WERI-Rb-1 (cell line): ENCODE data around the gene BICC1.

ENCODE experiments used
- DNase-seq: peaks from one replicate; pipeline ENCODE4 v3.0.0-alpha.2; 2020
- H3K27ac ChIP-seq: fragments of 250-450 bp; sonication (Bioruptor Pico); 2 replicates; pipeline ENCODE4 v1.5.1; 2020; ENCODE audit warnings: mild to moderate bottlenecking, moderate library complexity
- H3K27me3 ChIP-seq: fragments of 250-450 bp; sonication (Bioruptor Pico); 2 replicates; pipeline ENCODE4 v1.5.1; 2021; ENCODE audit warnings: mild to moderate bottlenecking, low read depth, moderate library complexity; ENCODE audit not compliant: insufficient read depth, severe bottlenecking
- H3K36me3 ChIP-seq: fragments of 250-450 bp; sonication (Bioruptor Pico); 2 replicates; pipeline ENCODE4 v1.5.1; 2020; ENCODE audit warnings: mild to moderate bottlenecking, moderate library complexity
- H3K4me3 ChIP-seq: 2 replicates; pipeline ENCODE4 v1.5.1; 2011; ENCODE audit warnings: low read depth, mild to moderate bottlenecking, control low read depth, low read length
- H3K9me3 ChIP-seq: fragments of 250-450 bp; sonication (Bioruptor Pico); 2 replicates; pipeline ENCODE4 v1.5.1; 2021; ENCODE audit warnings: mild to moderate bottlenecking, moderate library complexity; ENCODE audit not compliant: severe bottlenecking
- CTCF ChIP-seq: IDR thresholded peaks from 2 replicates; pipeline ENCODE4 v1.5.1; 2011; ENCODE audit warnings: low read depth, mild to moderate bottlenecking, control low read depth, inconsistent platforms, low read length

BICC1 gene

GRCh38 chr10:58758321-58758720 is 245.6 kb downstream of the BICC1 start:
- Histone ChIP-seq H3K27me3 (no peaks in the 10 kb centered on the region), H3K27ac (no peak overlapping the region), H3K9me3 (no peaks in the 10 kb centered on the region), H3K4me3 (no peak overlapping the region), H3K36me3 (no peaks in the 10 kb centered on the region)
- DNase-seq: no peak
- TF ChIP-seq CTCF: no peak

DNA sequence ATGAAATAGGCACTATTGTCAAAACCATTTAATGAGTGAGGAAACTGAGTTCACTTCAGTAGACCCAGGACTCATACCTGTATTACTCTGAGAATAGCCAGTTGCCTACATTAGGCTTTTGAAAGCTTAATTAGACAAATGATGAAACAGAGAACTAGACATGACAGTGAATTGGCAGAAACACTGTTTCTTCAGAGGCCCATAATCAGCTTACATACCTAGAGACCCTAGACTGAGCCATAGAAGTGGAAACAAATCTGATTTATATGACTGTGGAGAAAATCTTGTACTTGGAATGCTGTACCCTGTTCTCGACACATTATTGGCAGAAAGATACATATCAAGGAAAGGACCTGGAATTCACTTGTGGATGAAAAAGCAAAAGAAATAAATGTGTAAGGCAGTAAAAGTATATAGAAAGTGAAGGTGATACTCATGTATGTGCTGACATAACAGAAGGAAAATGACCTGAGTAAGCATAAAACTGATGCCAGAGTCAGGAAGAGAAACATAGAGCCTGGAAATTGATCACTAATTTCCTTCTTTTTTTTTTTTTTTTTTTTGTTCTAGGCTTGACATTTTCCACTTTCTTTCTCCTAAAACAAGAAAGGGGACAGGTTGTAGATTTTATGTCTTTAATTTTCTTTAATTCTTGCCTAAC is 251.5 kb downstream of the BICC1 start:
- Histone ChIP-seq H3K27ac (no peak overlapping the region), H3K9me3 (peaks cover 5% of the 10 kb centered on the region), H3K4me3 (no peak overlapping the region), H3K27me3 (no peaks in the 10 kb centered on the region), H3K36me3 (no peaks in the 10 kb centered on the region)
- no peak for TF ChIP-seq CTCF
- DNase-seq: no peak

- H3K4me3 ChIP-seq: no peak overlapping the region
- TF ChIP-seq CTCF: no peak
- peaks cover 5% of the 10 kb centered on the region for H3K9me3 ChIP-seq
- no peaks in the 10 kb centered on the region for H3K36me3 ChIP-seq
- no peak overlapping the region for H3K27ac ChIP-seq
- DNase-seq: no peak
- no peaks in the 10 kb centered on the region for H3K27me3 ChIP-seq
These were observed 253.2 kb downstream of the BICC1 start for GRCh38 chr10:58765910-58766309.

- no peak for DNase-seq
- H3K27me3 ChIP-seq: no peaks in the 10 kb centered on the region
- H3K4me3 ChIP-seq: no peak overlapping the region
- H3K36me3 ChIP-seq: no peaks in the 10 kb centered on the region
- TF ChIP-seq CTCF: no peak
- H3K9me3 ChIP-seq: peaks cover 5% of the 10 kb centered on the region
- H3K27ac ChIP-seq: no peak overlapping the region
These were observed 255.0 kb downstream of the BICC1 start for GRCh38 chr10:58767652-58768051.

GRCh38 chr10:58771863-58772262 is 259.2 kb downstream of the BICC1 start:
- no peaks in the 10 kb centered on the region for H3K36me3 ChIP-seq
- H3K9me3 ChIP-seq: peaks cover 5% of the 10 kb centered on the region
- H3K4me3 ChIP-seq: no peak overlapping the region
- no peak for TF ChIP-seq CTCF
- no peak overlapping the region for H3K27ac ChIP-seq
- DNase-seq: no peak
- H3K27me3 ChIP-seq: no peaks in the 10 kb centered on the region

DNA sequence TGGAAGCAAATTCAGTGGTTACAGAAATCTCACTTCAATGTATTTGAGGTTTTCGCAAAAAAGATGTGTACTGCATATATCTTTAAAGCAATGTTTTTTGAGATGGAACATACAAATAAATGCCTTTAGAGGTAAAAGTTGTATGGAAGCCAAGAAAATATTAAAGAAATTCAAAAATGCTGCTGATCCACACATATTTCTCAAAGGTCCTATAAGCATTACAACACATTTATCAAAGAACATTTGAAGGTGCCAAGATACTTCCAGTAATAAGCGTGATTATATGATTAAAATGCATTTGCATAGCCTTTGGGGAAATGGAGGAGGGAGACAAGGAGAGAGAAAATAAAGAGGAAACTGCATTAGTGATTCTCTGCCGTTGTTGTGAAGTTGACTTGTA is 260.1 kb downstream of the BICC1 start:
- no peaks in the 10 kb centered on the region for H3K9me3 ChIP-seq
- no peak for TF ChIP-seq CTCF

More for the DNA sequence above, 260.1 kb downstream of the BICC1 start:
- no peak for DNase-seq
- no peak overlapping the region for H3K4me3 ChIP-seq
- no peaks in the 10 kb centered on the region for H3K36me3 ChIP-seq
- H3K27ac ChIP-seq: no peak overlapping the region
- H3K27me3 ChIP-seq: no peaks in the 10 kb centered on the region
